Endothelial cell (in vitro differentiated cells): ENCODE results near the gene CYP27A1. TPM values are rescaled to one million over a fixed set of nuclear protein-coding genes. Genes with fewer than 3 reads are reported as not detected.

Experiments used
- DNase-seq: peaks from one replicate; pipeline ENCODE4 v3.0.0; 2021; ENCODE audit warnings: low spot score
- H3K27ac Mint-ChIP-seq: one replicate; pipeline ENCODE4 v1.8.0; 2021; ENCODE audit warnings: mixed read lengths, inconsistent platforms; ENCODE audit not compliant: unreplicated experiment
- H3K27me3 Mint-ChIP-seq: one replicate; pipeline ENCODE4 v1.8.0; 2021; ENCODE audit warnings: mild to moderate bottlenecking, moderate library complexity, mixed read lengths, inconsistent platforms; ENCODE audit not compliant: unreplicated experiment
- H3K36me3 Mint-ChIP-seq: one replicate; pipeline ENCODE4 v1.8.0; 2021; ENCODE audit warnings: mild to moderate bottlenecking, low read depth, mixed read lengths, inconsistent platforms; ENCODE audit not compliant: unreplicated experiment
- H3K4me1 Mint-ChIP-seq: one replicate; pipeline ENCODE4 v1.8.0; 2021; ENCODE audit warnings: mild to moderate bottlenecking, mixed read lengths, inconsistent platforms; ENCODE audit not compliant: unreplicated experiment
- H3K4me3 Mint-ChIP-seq: one replicate; pipeline ENCODE4 v1.8.0; 2021; ENCODE audit warnings: mild to moderate bottlenecking, mixed read lengths, inconsistent platforms; ENCODE audit not compliant: unreplicated experiment
- H3K9me3 Mint-ChIP-seq: one replicate; pipeline ENCODE4 v1.8.0; 2021; ENCODE audit warnings: mixed read lengths, inconsistent platforms; ENCODE audit not compliant: unreplicated experiment
- microRNA-seq: library from miRNA; unstranded; fragments of <30 nt; microRNA quantifications from one replicate; pipeline ENCODE4, GENCODE V29; 2020; ENCODE audit not compliant: unreplicated experiment
- total RNA-seq: library from RNA; stranded (reverse); fragmentation: NEBNext Ultra II Directional; extraction: Animal tissue kit (Norgen Biotek cat#: 25700); gene quantifications from one replicate; pipeline ENCODE4 v1.2.1, GENCODE V29; 2021; ENCODE audit not compliant: unreplicated experiment
- TF ChIP-seq, protein P1 (sequence below): fragments of 200-600 bp; sonication (generic); IDR thresholded peaks from one replicate; pipeline ENCODE4 v1.5.0; 2021; ENCODE audit warnings: antibody characterized with exemption; ENCODE audit not compliant: unreplicated experiment

CYP27A1 gene
- total RNA-seq, 1 donor from 2014 or later = 9.0 TPM

DNA sequence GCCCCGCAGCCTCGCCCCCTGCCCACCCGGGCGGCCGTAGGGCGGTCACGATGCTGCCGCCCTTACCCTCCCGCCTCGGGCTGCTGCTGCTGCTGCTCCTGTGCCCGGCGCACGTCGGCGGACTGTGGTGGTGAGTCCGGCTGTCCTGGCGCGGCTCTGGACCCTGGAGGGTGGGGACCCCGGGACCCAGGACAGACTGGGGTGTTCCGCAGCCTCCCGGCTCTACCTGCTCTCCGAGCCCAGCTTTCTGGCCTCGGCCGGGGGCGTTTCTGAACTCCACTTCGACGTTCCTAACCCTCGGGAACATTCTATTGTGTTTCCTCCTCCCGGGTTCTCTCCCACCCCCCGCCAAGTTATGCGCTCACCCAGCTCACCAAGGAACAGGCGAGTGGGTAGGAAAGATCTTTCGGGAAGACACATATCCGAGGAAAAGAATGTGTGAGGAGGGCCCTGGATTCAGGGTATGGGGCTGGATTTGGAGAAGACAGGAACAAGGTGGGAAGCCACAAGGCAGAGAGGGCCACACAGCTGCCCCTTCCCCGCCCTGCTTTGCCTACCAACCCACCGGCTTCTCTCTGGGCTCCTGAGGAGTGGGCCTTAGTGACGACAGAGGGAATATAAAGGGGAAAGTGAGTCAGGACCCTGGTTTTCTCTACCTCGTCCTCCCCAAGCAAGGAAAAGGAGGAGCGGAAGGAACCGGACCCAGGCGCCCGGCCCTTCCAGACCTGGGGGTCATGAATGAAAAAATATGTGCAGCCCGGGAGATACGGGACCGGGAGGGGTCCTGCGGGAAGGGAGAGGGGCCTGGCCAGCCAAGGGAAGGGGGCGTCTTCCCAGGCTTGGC, 78.3 kb downstream of the CYP27A1 start:
- no peaks in the 10 kb centered on the region for H3K36me3 Mint-ChIP-seq
- peaks cover 49% of the 10 kb centered on the region for H3K27me3 Mint-ChIP-seq
- peaks cover 12% of the 10 kb centered on the region for H3K4me1 Mint-ChIP-seq

GRCh38 chr2:218860950-218861381, 79.0 kb downstream of the CYP27A1 start:
- peaks cover 12% of the 10 kb centered on the region for H3K4me1 Mint-ChIP-seq

More for the DNA sequence above, 78.3 kb downstream of the CYP27A1 start:
- no peak overlapping the region for H3K27ac Mint-ChIP-seq
- H3K4me3 Mint-ChIP-seq = no peak overlapping the region
- DNase-seq = no peak
- H3K9me3 Mint-ChIP-seq = no peaks in the 10 kb centered on the region
- TF ChIP-seq, protein P1, sequence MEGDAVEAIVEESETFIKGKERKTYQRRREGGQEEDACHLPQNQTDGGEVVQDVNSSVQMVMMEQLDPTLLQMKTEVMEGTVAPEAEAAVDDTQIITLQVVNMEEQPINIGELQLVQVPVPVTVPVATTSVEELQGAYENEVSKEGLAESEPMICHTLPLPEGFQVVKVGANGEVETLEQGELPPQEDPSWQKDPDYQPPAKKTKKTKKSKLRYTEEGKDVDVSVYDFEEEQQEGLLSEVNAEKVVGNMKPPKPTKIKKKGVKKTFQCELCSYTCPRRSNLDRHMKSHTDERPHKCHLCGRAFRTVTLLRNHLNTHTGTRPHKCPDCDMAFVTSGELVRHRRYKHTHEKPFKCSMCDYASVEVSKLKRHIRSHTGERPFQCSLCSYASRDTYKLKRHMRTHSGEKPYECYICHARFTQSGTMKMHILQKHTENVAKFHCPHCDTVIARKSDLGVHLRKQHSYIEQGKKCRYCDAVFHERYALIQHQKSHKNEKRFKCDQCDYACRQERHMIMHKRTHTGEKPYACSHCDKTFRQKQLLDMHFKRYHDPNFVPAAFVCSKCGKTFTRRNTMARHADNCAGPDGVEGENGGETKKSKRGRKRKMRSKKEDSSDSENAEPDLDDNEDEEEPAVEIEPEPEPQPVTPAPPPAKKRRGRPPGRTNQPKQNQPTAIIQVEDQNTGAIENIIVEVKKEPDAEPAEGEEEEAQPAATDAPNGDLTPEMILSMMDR = no peak

GRCh38 chr2:218861645-218862318, 79.8 kb downstream of the CYP27A1 start:
- H3K4me3 Mint-ChIP-seq = no peak overlapping the region
- H3K4me1 Mint-ChIP-seq = peaks cover 12% of the 10 kb centered on the region
- peaks cover 40% of the 10 kb centered on the region for H3K27me3 Mint-ChIP-seq
- no peaks in the 10 kb centered on the region for H3K36me3 Mint-ChIP-seq
- TF ChIP-seq, protein P1 = no peak
- H3K9me3 Mint-ChIP-seq = no peaks in the 10 kb centered on the region
- DNase-seq = no peak
- no peak overlapping the region for H3K27ac Mint-ChIP-seq

More at GRCh38 chr2:218860950-218861381, 79.0 kb downstream of the CYP27A1 start:
- Mint-ChIP-seq H3K4me3 (no peak overlapping the region), H3K27me3 (peaks cover 44% of the 10 kb centered on the region), H3K9me3 (no peaks in the 10 kb centered on the region), H3K27ac (no peak overlapping the region), H3K36me3 (no peaks in the 10 kb centered on the region)
- no peak for DNase-seq
- TF ChIP-seq, protein P1 = no peak

GRCh38 chr2:218863021-218863520, 81.1 kb downstream of the CYP27A1 start:
- TF ChIP-seq, protein P1 = no peak
- no peak for DNase-seq
- H3K27me3 Mint-ChIP-seq = peaks cover 38% of the 10 kb centered on the region

More at GRCh38 chr2:218863021-218863520, 81.1 kb downstream of the CYP27A1 start:
- Mint-ChIP-seq H3K4me1 (peaks cover 12% of the 10 kb centered on the region), H3K36me3 (no peaks in the 10 kb centered on the region), H3K9me3 (no peaks in the 10 kb centered on the region), H3K27ac (no peak overlapping the region), H3K4me3 (no peak overlapping the region)

Small RNAs within 50 kb of the gene (microRNA-seq; reads per million reads assigned to microRNA genes)
- gene MIR9500 = not detected

Other genes with a start within 250 kb of the CYP27A1 start
- 16.1 TPM for gene USP37, start 213.8 kb upstream of the CYP27A1 start, total RNA-seq
- gene CNOT9, start 213.3 kb upstream of the CYP27A1 start, total RNA-seq = 56.1 TPM
- 90.2 TPM for gene PLCD4, start 174.2 kb upstream of the CYP27A1 start, total RNA-seq
- 26.6 TPM for gene ZNF142, start 122.5 kb upstream of the CYP27A1 start, total RNA-seq
- gene BCS1L, start 122.5 kb upstream of the CYP27A1 start, total RNA-seq = 39.0 TPM
- gene RNF25, start 110.1 kb upstream of the CYP27A1 start, total RNA-seq = 41.7 TPM
- 75.1 TPM for gene STK36, start 110.1 kb upstream of the CYP27A1 start, total RNA-seq
- gene TTLL4, start 71.3 kb upstream of the CYP27A1 start, total RNA-seq = 47.3 TPM
- not detected for gene PRKAG3, start 49.7 kb downstream of the CYP27A1 start, total RNA-seq
- gene WNT6, start 77.7 kb downstream of the CYP27A1 start, total RNA-seq = not detected
- gene WNT10A, start 98.7 kb downstream of the CYP27A1 start, total RNA-seq = not detected
- 0.13 TPM for gene CDK5R2, start 177.5 kb downstream of the CYP27A1 start, total RNA-seq
- gene FEV, start 203.0 kb downstream of the CYP27A1 start, total RNA-seq = 0.56 TPM
- not detected for gene CRYBA2, start 211.3 kb downstream of the CYP27A1 start, total RNA-seq